HG03378 (cell line): ENCODE results near the gene RPTOR.

Experiments
- ATAC-seq: cut with Tn5 transposase; IDR thresholded peaks from one replicate; pipeline ENCODE4 v1.9.1; 2021; ENCODE audit warnings: mild to moderate bottlenecking, moderate library complexity; ENCODE audit not compliant: unreplicated experiment

RPTOR gene

GRCh38 chr17:80852476-80853015 lies 307.9 kb downstream of the RPTOR start:
- no peak for ATAC-seq

- no peak for ATAC-seq
Measured at GRCh38 chr17:80853076-80853475, 308.4 kb downstream of the RPTOR start.

GRCh38 chr17:80854220-80854619 lies 309.6 kb downstream of the RPTOR start:
- ATAC-seq, result no peak

GRCh38 chr17:80855196-80855947 lies 310.7 kb downstream of the RPTOR start:
- ATAC-seq, result no peak

- peak; percentile 78 for ATAC-seq
Measured at GRCh38 chr17:80855948-80856862, 311.6 kb downstream of the RPTOR start.

- ATAC-seq, result peak; percentile 16
Measured at GRCh38 chr17:80856863-80857755, 312.5 kb downstream of the RPTOR start.

GRCh38 chr17:80857756-80858171 lies 313.1 kb downstream of the RPTOR start:
- no peak for ATAC-seq

- no peak for ATAC-seq
Measured at GRCh38 chr17:80858301-80859001, 313.8 kb downstream of the RPTOR start.

- no peak for ATAC-seq
Measured at GRCh38 chr17:80859002-80859941, 314.6 kb downstream of the RPTOR start.

GRCh38 chr17:80860101-80860671 lies 315.5 kb downstream of the RPTOR start:
- no peak for ATAC-seq

- ATAC-seq, result no peak
Measured at GRCh38 chr17:80860703-80861417, 316.2 kb downstream of the RPTOR start.

GRCh38 chr17:80861418-80861815 lies 316.8 kb downstream of the RPTOR start:
- ATAC-seq, result no peak

GRCh38 chr17:80861892-80862291 lies 317.3 kb downstream of the RPTOR start:
- ATAC-seq, result no peak

- no peak for ATAC-seq
Measured at GRCh38 chr17:80862481-80862961, 317.9 kb downstream of the RPTOR start.

GRCh38 chr17:80862978-80863377 lies 318.3 kb downstream of the RPTOR start:
- ATAC-seq, result no peak

GRCh38 chr17:80863626-80864025 lies 319.0 kb downstream of the RPTOR start:
- no peak for ATAC-seq

GRCh38 chr17:80864751-80865150 lies 320.1 kb downstream of the RPTOR start:
- no peak for ATAC-seq
